B cell (primary cell): ENCODE measurements around the gene CDYL2.

ENCODE experiments used
- EZH2 ChIP-seq: IDR thresholded peaks from 2 replicates; pipeline ENCODE4 v1.6.1; 2012; ENCODE audit warnings: borderline replicate concordance, low read depth, mild to moderate bottlenecking, moderate library complexity, low read length; ENCODE audit not compliant: insufficient read depth, poor library complexity, severe bottlenecking
- TF ChIP-seq, protein P1 (sequence below): fragments of 200-600 bp; IDR thresholded peaks from one replicate; pipeline ENCODE4 v1.8.0; 2022; ENCODE audit warnings: antibody characterized with exemption, mild to moderate bottlenecking

DNA sequence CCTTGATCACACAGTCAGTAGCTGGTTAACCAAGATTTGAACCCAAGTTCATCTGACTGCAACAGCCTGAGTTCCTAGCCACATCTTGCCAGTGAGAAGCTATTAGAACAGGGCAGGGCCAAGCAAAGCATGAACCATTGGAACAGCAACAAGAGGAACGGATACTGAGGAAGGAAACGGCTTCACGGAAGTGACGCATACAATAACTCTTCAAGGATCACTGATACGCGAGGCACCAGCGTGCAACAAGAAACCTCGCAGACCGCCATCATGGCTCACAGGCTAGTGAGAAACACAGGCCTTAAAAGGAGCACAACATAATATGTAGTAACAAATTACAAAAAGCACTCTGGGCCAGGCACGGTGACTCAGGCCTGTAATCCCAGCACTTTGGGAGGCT lies 114.9 kb downstream of the CDYL2 start:
- TF ChIP-seq, protein P1, sequence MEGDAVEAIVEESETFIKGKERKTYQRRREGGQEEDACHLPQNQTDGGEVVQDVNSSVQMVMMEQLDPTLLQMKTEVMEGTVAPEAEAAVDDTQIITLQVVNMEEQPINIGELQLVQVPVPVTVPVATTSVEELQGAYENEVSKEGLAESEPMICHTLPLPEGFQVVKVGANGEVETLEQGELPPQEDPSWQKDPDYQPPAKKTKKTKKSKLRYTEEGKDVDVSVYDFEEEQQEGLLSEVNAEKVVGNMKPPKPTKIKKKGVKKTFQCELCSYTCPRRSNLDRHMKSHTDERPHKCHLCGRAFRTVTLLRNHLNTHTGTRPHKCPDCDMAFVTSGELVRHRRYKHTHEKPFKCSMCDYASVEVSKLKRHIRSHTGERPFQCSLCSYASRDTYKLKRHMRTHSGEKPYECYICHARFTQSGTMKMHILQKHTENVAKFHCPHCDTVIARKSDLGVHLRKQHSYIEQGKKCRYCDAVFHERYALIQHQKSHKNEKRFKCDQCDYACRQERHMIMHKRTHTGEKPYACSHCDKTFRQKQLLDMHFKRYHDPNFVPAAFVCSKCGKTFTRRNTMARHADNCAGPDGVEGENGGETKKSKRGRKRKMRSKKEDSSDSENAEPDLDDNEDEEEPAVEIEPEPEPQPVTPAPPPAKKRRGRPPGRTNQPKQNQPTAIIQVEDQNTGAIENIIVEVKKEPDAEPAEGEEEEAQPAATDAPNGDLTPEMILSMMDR = no peak
- TF ChIP-seq EZH2 = no peak
